Colonic mucosa (tissue), 4 donors: ENCODE results near the gene KIT. TPM values are rescaled to one million over a fixed set of nuclear protein-coding genes. Genes with fewer than 3 reads are reported as not detected.
A peak's percentile ranks its signal among the peaks of the same experiment; 100 is the strongest.

Experiments used
- DNase-seq: peaks from one replicate; pipeline ENCODE4 v3.0.0-alpha.2; 2020
- H3K27ac ChIP-seq: fragments of 200-600 bp; one replicate; pipeline ENCODE4 v1.8.0; 2021
- H3K27me3 ChIP-seq: fragments of 200-600 bp; one replicate; pipeline ENCODE4 v1.8.0; 2021
- H3K36me3 ChIP-seq: fragments of 200-600 bp; one replicate; pipeline ENCODE4 v1.8.0; 2021
- H3K4me1 ChIP-seq: fragments of 200-600 bp; one replicate; pipeline ENCODE4 v1.8.0; 2021; ENCODE audit warnings: mild to moderate bottlenecking
- H3K4me3 ChIP-seq: fragments of 200-600 bp; one replicate; pipeline ENCODE4 v1.8.0; 2021
- H3K9ac ChIP-seq, 2 donors: one replicate each; pipeline ENCODE4 v1.7.0; 2013; ENCODE audit warnings: control low read depth in 2 of 2, low read depth in 2 of 2, low read length in 2 of 2
- H3K9me3 ChIP-seq: fragments of 200-600 bp; one replicate; pipeline ENCODE4 v1.8.0; 2021
- CTCF ChIP-seq: fragments of 200-600 bp; IDR thresholded peaks from one replicate; pipeline ENCODE4 v1.8.0; 2022; ENCODE audit warnings: antibody characterized with exemption, mild to moderate bottlenecking
- intact Hi-C: fragments of 100-400 bp; cut with DNase I; formaldehyde crosslinking; loops from one replicate; pipeline ENCODE4 v1.14.1; 2022
- total RNA-seq, 2 donors: library from RNA; stranded (reverse); fragmentation: NEBNext Ultra II Directional in 1 of 2; extraction: Animal tissue kit (Norgen Biotek cat#: 25700) in 1 of 2; gene quantifications; one replicate each; pipeline ENCODE4 v1.2.1, GENCODE V29; 2021
- donor health status: healthy.
- donor health status: DM: no; HTN: no; CAD: no.
- donor health status: DM: no; HTN: no; CAD: no.

Gene KIT
- total RNA-seq, 2 donors from 2014 or later, result 9.3 to 10.0 TPM

GRCh38 chr4:54654753-54655152 is 3.0 kb upstream of the KIT start:
- Histone ChIP-seq H3K9me3 (no peaks in the 10 kb centered on the region), H3K4me3 (no peak overlapping the region), H3K36me3 (no peaks in the 10 kb centered on the region), H3K4me1 (no peaks in the 10 kb centered on the region), H3K27me3 (peaks cover 7% of the 10 kb centered on the region), H3K27ac (no peak overlapping the region), H3K9ac (no peak overlapping the region)
- intact Hi-C loops, result no loop called here
- TF ChIP-seq CTCF, result no peak
- no peak for DNase-seq

- no peak for DNase-seq
- H3K27ac ChIP-seq, result no peak overlapping the region
- no peak for TF ChIP-seq CTCF
- H3K36me3 ChIP-seq, result no peaks in the 10 kb centered on the region
- intact Hi-C loops, result no loop called here
- peak overlapping the region in 1 of 2 donors; percentile 28 for H3K9ac ChIP-seq
- peak overlapping the region; percentile 47 for H3K4me3 ChIP-seq
- H3K27me3 ChIP-seq, result peaks cover 9% of the 10 kb centered on the region
- no peaks in the 10 kb centered on the region for H3K4me1 ChIP-seq
- H3K9me3 ChIP-seq, result no peaks in the 10 kb centered on the region
Observed at GRCh38 chr4:54657185-54657550, 589 bp upstream of the KIT start.

- no peak overlapping the region for H3K27ac ChIP-seq
- no peaks in the 10 kb centered on the region for H3K4me1 ChIP-seq
- intact Hi-C loops, result no loop called here
- DNase-seq, result peak; percentile 61
- peaks cover 9% of the 10 kb centered on the region for H3K27me3 ChIP-seq
- no peaks in the 10 kb centered on the region for H3K9me3 ChIP-seq
- H3K9ac ChIP-seq, result peak overlapping the region; percentile 31 to 56
- H3K36me3 ChIP-seq, result no peaks in the 10 kb centered on the region
- H3K4me3 ChIP-seq, result peak overlapping the region; percentile 47
- no peak for TF ChIP-seq CTCF
Observed at GRCh38 chr4:54658252-54659093, 716 bp downstream of the KIT start.

GRCh38 chr4:54659313-54659712 is 1.6 kb downstream of the KIT start:
- peak overlapping the region; percentile 47 for H3K4me3 ChIP-seq
- TF ChIP-seq CTCF, result no peak
- H3K9ac ChIP-seq, result peak overlapping the region in 1 of 2 donors; percentile 31
- no peaks in the 10 kb centered on the region for H3K36me3 ChIP-seq
- H3K27me3 ChIP-seq, result peaks cover 9% of the 10 kb centered on the region
- DNase-seq, result no peak
- H3K4me1 ChIP-seq, result no peaks in the 10 kb centered on the region
- no peak overlapping the region for H3K27ac ChIP-seq
- H3K9me3 ChIP-seq, result no peaks in the 10 kb centered on the region
- intact Hi-C loops, result no loop called here

- no peaks in the 10 kb centered on the region for H3K4me1 ChIP-seq
- H3K4me3 ChIP-seq, result peak overlapping the region; percentile 47
- DNase-seq, result no peak
- peak overlapping the region in 1 of 2 donors; percentile 31 for H3K9ac ChIP-seq
- intact Hi-C loops, result no loop called here
- no peaks in the 10 kb centered on the region for H3K9me3 ChIP-seq
- no peak overlapping the region for H3K27ac ChIP-seq
- H3K27me3 ChIP-seq, result peaks cover 9% of the 10 kb centered on the region
- no peak for TF ChIP-seq CTCF
- H3K36me3 ChIP-seq, result no peaks in the 10 kb centered on the region
Observed at GRCh38 chr4:54659749-54660535, 2.2 kb downstream of the KIT start.
